IMR-90 (cell line): ENCODE results near the gene POU2AF2. TPM values are rescaled to one million over a fixed set of nuclear protein-coding genes. Genes with fewer than 3 reads are reported as not detected.

Source experiments
- ATAC-seq: fragments of 200-7000 bp; cut with Tn5 transposase; 2 replicates; pipeline ENCODE4 v1.9.1; 2020; ENCODE audit warnings: low read depth, mild to moderate bottlenecking, moderate library complexity
- BruUV-seq: library from RNA; stranded (reverse); fragments of 400-500 nt; replicated peaks from 2 replicates; lab custom pipeline; 2021; lab: Mats Ljungman, UMichigan
- CTCF ChIA-PET: fragments of 300-600 bp; formaldehyde crosslinking; extraction: SDS; loops from one replicate; lab custom pipeline; 2021; ENCODE audit warnings: antibody characterized with exemption; lab: Yijun Ruan, JAX
- POLR2A ChIA-PET: fragments of 300-600 bp; sonication (Branson Sonifier 250); formaldehyde crosslinking; loops from one replicate; lab custom pipeline; 2022; ENCODE audit warnings: antibody characterized with exemption; ENCODE audit not compliant: unreplicated experiment; lab: Charles Lee
- DNase-seq: peaks from one replicate; pipeline ENCODE4 v3.0.0; 2013
- H2AFZ ChIP-seq: replicated peaks from 2 replicates; pipeline ENCODE3; 2013; ENCODE audit warnings: low read length, mild to moderate bottlenecking; ENCODE audit not compliant: poor library complexity
- H2AK5ac ChIP-seq: 2 replicates; pipeline ENCODE4 v1.6.1; 2013; ENCODE audit warnings: low read depth, low read length, inconsistent platforms
- H2AK9ac ChIP-seq: replicated peaks from 2 replicates; pipeline ENCODE3; 2013; ENCODE audit warnings: mild to moderate bottlenecking, low read depth, low read length, moderate library complexity; ENCODE audit not compliant: poor library complexity
- H2BK120ac ChIP-seq: 2 replicates; pipeline ENCODE4 v1.6.1; 2013; ENCODE audit warnings: low read depth, low read length, inconsistent platforms
- H2BK15ac ChIP-seq: 3 replicates; pipeline ENCODE4 v1.6.1; 2013; ENCODE audit warnings: low read depth, low read length, inconsistent platforms
- H2BK20ac ChIP-seq: 2 replicates; pipeline ENCODE4 v1.6.1; 2013; ENCODE audit warnings: low read depth, mild to moderate bottlenecking, inconsistent platforms, low read length, moderate library complexity
- H2BK5ac ChIP-seq: 2 replicates; pipeline ENCODE4 v1.6.1; 2013; ENCODE audit warnings: mild to moderate bottlenecking, low read depth, low read length, inconsistent platforms; ENCODE audit not compliant: poor library complexity, severe bottlenecking
- H3K14ac ChIP-seq: replicated peaks from 2 replicates; pipeline ENCODE4 v1.6.1; 2013; ENCODE audit warnings: low read depth, low read length, inconsistent platforms
- H3K18ac ChIP-seq: 2 replicates; pipeline ENCODE4 v1.6.1; 2013; ENCODE audit warnings: low read depth, low read length, control low read depth
- H3K23ac ChIP-seq: 2 replicates; pipeline ENCODE4 v1.6.1; 2013; ENCODE audit warnings: low read depth, low read length, inconsistent platforms
- H3K27ac ChIP-seq: 2 replicates; pipeline ENCODE4 v1.5.1; 2013; ENCODE audit warnings: mild to moderate bottlenecking, control low read depth, low read length; ENCODE audit not compliant: insufficient read depth
- H3K27me3 ChIP-seq: 2 replicates; pipeline ENCODE4 v1.6.1; 2013; ENCODE audit warnings: low read length; ENCODE audit not compliant: control insufficient read depth, insufficient read depth
- H3K36me3 ChIP-seq: 2 replicates; pipeline ENCODE4 v1.6.1; 2013; ENCODE audit warnings: low read length, mixed read lengths; ENCODE audit not compliant: control insufficient read depth, insufficient read depth
- H3K4ac ChIP-seq: 2 replicates; pipeline ENCODE4 v1.6.1; 2013; ENCODE audit warnings: low read depth, low read length, inconsistent platforms
- H3K4me1 ChIP-seq: 2 replicates; pipeline ENCODE4 v1.6.1; 2013; ENCODE audit warnings: low read length, mixed read lengths; ENCODE audit not compliant: control insufficient read depth, insufficient read depth
- H3K4me2 ChIP-seq: 2 replicates; pipeline ENCODE4 v1.6.1; 2013; ENCODE audit warnings: low read depth, mild to moderate bottlenecking, control low read depth, low read length, moderate library complexity
- H3K4me3 ChIP-seq: 2 replicates; pipeline ENCODE4 v1.5.1; 2013; ENCODE audit warnings: low read depth, mild to moderate bottlenecking, control low read depth, low read length, moderate library complexity; ENCODE audit not compliant: insufficient read depth
- H3K56ac ChIP-seq: 2 replicates; pipeline ENCODE4 v1.6.1; 2013; ENCODE audit warnings: low read length, inconsistent platforms; ENCODE audit not compliant: insufficient read depth; ENCODE audit errors: extremely low read depth
- H3K79me1 ChIP-seq, 2 experiments: 2 replicates each; pipeline ENCODE4 v1.6.1; 2013; ENCODE audit warnings: low read length in 2 of 2, inconsistent platforms in 1 of 2, low read depth in 1 of 2
- H3K9ac ChIP-seq: 2 replicates; pipeline ENCODE4 v1.6.1; 2013; ENCODE audit warnings: low read depth, low read length, control low read depth
- H3K9me1 ChIP-seq: 2 replicates; pipeline ENCODE4 v1.6.1; 2013; ENCODE audit warnings: low read length, inconsistent platforms; ENCODE audit not compliant: insufficient read depth
- H3K9me3 ChIP-seq: 2 replicates; pipeline ENCODE4 v1.6.1; 2013; ENCODE audit warnings: low read length; ENCODE audit not compliant: control insufficient read depth, insufficient read depth
- H4K20me1 ChIP-seq: 2 replicates; pipeline ENCODE4 v1.6.1; 2013; ENCODE audit warnings: low read length, inconsistent platforms; ENCODE audit not compliant: insufficient read depth
- H4K5ac ChIP-seq: 2 replicates; pipeline ENCODE4 v1.6.1; 2013; ENCODE audit warnings: mild to moderate bottlenecking, low read depth, low read length, control low read depth
- H4K8ac ChIP-seq, 2 experiments: 2 replicates each; pipeline ENCODE4 v1.6.1; 2013; ENCODE audit warnings: low read depth in 2 of 2, low read length in 2 of 2, control low read depth in 1 of 2, inconsistent platforms in 1 of 2
- H4K91ac ChIP-seq: 2 replicates; pipeline ENCODE4 v1.6.1; 2013; ENCODE audit warnings: low read depth, low read length, inconsistent platforms; ENCODE audit not compliant: insufficient read depth
- CHD1 ChIP-seq: IDR thresholded peaks from 2 replicates; pipeline ENCODE4 v1.6.1; 2012; ENCODE audit warnings: low read depth, low read length, improper control_type of control experiment
- MAFK ChIP-seq: IDR thresholded peaks from 2 replicates; pipeline ENCODE4 v1.6.1; 2012; ENCODE audit warnings: low read depth, low read length, improper control_type of control experiment
- WGBS, 2 experiments: methylation state at CpG; one replicate each; pipeline versions ENCODE4 v1.1.5 to v1.1.7; 2013; ENCODE audit warnings: missing lambda C conversion rate in 2 of 2; ENCODE audit not compliant: insufficient read length in 1 of 2; ENCODE audit errors: extremely low coverage in 2 of 2; 5-methylcytosine and 5-hydroxymethylcytosine counted together
- dilution Hi-C: fragments of 300-500 bp; cut with HindIII; formaldehyde crosslinking; loops from one replicate; pipeline ENCODE4 v1.14.3; 2018; ENCODE audit warnings: low sequenced_read_pairs; ENCODE audit not compliant: unreplicated experiment
- in situ Hi-C: fragments of 300-500 bp; cut with MboI; formaldehyde crosslinking; loops from 3 replicates; pipeline ENCODE4 v1.14.3; 2019; ENCODE audit warnings: low sequenced_read_pairs, inconsistent platforms, mixed read lengths
- intact Hi-C: fragments of 100-400 bp; cut with micrococcal nuclease; formaldehyde crosslinking; loops from 2 replicates; pipeline ENCODE4 v1.10.0; 2022
- polyA plus RNA-seq, 3 experiments: library from polyadenylated mRNA; depleted of rRNA; stranded (reverse); fragments of >200 nt; gene quantifications; 2 replicates each; pipeline ENCODE4 v1.2.3, GENCODE V29; 2012; ENCODE audit warnings: low replicate concordance in 1 of 3
- total RNA-seq: library from RNA; depleted of rRNA; stranded (reverse); fragments of >200 nt; gene quantifications from 2 replicates; pipeline ENCODE4 v1.2.3, GENCODE V29; 2012
- TF ChIP-seq, protein P1 (sequence below): conservative IDR thresholded peaks from 2 replicates; pipeline ENCODE4 v1.5.1; 2012; ENCODE audit warnings: mild to moderate bottlenecking, low read depth, low read length, improper control_type of control experiment

Gene POU2AF2
- total and polyA plus RNA-seq, 2 of the 4 experiments (the other 2 are of a cell fraction), result not detected

- H3K9me3 ChIP-seq, result no peaks in the 10 kb centered on the region
- no peaks in the 10 kb centered on the region for H4K20me1 ChIP-seq
- peak overlapping the region; percentile 41; the same call in 1 of the 2 replicates for H3K14ac ChIP-seq
- ChIA-PET CTCF (no interaction called here), POLR2A (no interaction called here)
- no peak overlapping the region for H3K4me2 ChIP-seq
- H2AK5ac ChIP-seq, result no peak overlapping the region
- H2BK5ac ChIP-seq, result no peak overlapping the region
- H4K5ac ChIP-seq, result no peak overlapping the region
- no peak overlapping the region for H3K27ac ChIP-seq
- ATAC-seq, result peak; percentile 75
- in situ Hi-C loops, result no loop called here
- BruUV-seq, result no TSS peak
- no peaks in the 10 kb centered on the region for H3K79me1 ChIP-seq
- H4K8ac ChIP-seq, result no peak overlapping the region
- dilution Hi-C loops, result no loop called here
- TF ChIP-seq, protein P1, sequence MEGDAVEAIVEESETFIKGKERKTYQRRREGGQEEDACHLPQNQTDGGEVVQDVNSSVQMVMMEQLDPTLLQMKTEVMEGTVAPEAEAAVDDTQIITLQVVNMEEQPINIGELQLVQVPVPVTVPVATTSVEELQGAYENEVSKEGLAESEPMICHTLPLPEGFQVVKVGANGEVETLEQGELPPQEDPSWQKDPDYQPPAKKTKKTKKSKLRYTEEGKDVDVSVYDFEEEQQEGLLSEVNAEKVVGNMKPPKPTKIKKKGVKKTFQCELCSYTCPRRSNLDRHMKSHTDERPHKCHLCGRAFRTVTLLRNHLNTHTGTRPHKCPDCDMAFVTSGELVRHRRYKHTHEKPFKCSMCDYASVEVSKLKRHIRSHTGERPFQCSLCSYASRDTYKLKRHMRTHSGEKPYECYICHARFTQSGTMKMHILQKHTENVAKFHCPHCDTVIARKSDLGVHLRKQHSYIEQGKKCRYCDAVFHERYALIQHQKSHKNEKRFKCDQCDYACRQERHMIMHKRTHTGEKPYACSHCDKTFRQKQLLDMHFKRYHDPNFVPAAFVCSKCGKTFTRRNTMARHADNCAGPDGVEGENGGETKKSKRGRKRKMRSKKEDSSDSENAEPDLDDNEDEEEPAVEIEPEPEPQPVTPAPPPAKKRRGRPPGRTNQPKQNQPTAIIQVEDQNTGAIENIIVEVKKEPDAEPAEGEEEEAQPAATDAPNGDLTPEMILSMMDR, result no peak
- no peak for TF ChIP-seq CHD1
- TF ChIP-seq MAFK, result no peak
- peaks cover 11% of the 10 kb centered on the region for H3K27me3 ChIP-seq
- peak overlapping the region; percentile 40; the same call in 1 of the 2 replicates for H2BK120ac ChIP-seq
- no peak overlapping the region; the same call in 2 of the 3 replicates for H2BK15ac ChIP-seq
- intact Hi-C loops, result no loop called here
- H2BK20ac ChIP-seq, result peak overlapping the region; percentile 70; the same call in 1 of the 2 replicates
- H3K18ac ChIP-seq, result no peak overlapping the region
- no peaks in the 10 kb centered on the region for H3K36me3 ChIP-seq
- H3K4ac ChIP-seq, result peak overlapping the region; percentile 59
- H2AK9ac ChIP-seq, result no peak overlapping the region
- no peak overlapping the region for H3K56ac ChIP-seq
- no peak overlapping the region for H4K91ac ChIP-seq
- H3K4me1 ChIP-seq, result peaks cover 5% of the 10 kb centered on the region; the same call in 1 of the 2 replicates
- no peaks in the 10 kb centered on the region; the same call in 1 of the 2 replicates for H3K9me1 ChIP-seq
- no peak overlapping the region for H3K9ac ChIP-seq
- DNase-seq, result peak; percentile 45
- H3K4me3 ChIP-seq, result no peak overlapping the region
- no CpG with 5 or more reads among the region's 4 CpGs for WGBS, 2 experiments
- H2AFZ ChIP-seq, result peak overlapping the region; percentile 5
- H3K23ac ChIP-seq, result no peak overlapping the region
Observed at GRCh38 chr11:111331711-111332479, 86.4 kb downstream of the POU2AF2 start.
